D341Med (cell line): Measurements from ENCODE around the gene RECK.

ENCODE experiments used
- DNase-seq: peaks from one replicate; pipeline ENCODE4 v3.0.0; 2012; ENCODE audit warnings: low spot score

The RECK gene

GRCh38 chr9:36023260-36024048 is 13.3 kb upstream of the RECK start:
- peak; percentile 76 for DNase-seq

GRCh38 chr9:36025746-36026145 is 11.0 kb upstream of the RECK start:
- DNase-seq, result no peak

DNA sequence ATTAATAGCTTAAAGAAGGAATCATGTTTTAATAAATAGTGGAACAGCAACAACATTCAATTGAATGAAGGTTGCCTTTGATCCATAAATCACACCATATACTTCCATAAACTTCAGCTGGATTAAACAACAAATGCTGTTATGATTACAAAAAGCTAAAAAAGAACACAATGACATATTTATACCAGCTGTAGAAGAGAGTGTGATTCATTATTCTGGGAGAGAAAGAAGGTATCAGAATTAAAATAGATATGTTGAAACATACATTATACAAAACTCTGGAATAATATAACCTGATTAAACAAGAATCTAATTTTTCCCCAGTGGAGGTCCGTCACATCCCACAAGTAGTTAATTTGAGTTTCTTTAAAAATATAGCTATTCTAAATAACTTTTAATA is 7.5 kb upstream of the RECK start:
- no peak for DNase-seq

DNA sequence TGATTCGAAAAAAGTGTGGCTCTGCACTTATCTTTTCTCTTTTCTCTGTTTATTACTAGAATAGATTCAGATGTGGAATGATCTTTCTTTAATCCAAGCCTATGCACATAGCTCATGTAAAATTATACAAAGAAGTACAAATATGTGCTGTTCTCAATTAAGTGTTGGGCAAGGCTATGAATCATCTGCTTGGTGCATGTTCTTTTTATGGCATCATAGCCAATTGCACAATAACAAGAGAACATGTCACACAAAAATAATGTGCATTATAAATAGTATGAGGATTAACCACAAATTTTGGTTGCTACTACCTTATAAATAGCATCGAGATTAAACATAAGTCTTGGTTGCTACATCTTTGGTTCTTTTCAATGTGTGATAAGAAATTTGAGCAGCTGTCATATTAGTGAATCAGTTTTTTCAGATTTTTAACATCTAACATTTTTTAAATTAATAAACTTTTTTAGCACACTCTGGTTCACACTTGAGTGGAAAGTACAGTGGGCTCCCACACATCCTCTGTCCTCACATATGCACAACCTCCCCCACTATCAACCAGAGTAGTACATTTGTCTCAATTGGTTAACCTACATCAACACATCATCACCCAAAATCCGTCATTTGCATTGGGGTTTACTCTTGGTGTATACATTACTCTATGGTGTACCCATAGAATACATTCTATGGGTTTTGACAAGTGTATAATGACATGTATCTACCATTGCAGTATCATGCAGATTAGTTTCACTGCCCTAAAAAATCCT is 6.8 kb upstream of the RECK start:
- no peak for DNase-seq

DNA sequence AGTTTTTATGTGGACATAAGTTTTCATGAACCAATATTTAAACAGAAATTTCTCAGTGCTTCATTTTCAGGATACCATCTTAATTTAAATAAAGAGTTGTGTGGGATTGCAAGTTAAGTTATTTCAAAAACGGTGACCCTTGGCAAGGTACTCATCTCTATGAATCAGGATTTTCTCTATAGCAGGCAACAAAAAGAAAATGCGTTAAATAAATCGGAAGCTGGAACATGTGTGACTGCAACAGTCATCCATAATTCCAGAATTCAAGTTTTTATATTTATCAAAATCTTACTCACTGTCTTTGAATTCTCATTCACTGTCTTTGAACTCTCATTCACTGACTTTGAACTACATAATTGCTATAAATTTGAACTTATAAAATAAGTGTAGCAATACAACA is 5.8 kb upstream of the RECK start:
- DNase-seq, result no peak

GRCh38 chr9:36031774-36032555 is 4.7 kb upstream of the RECK start:
- DNase-seq, result no peak

GRCh38 chr9:36033788-36034187 is 2.9 kb upstream of the RECK start:
- DNase-seq, result no peak

GRCh38 chr9:36034234-36034633 is 2.5 kb upstream of the RECK start:
- DNase-seq, result no peak

- no peak for DNase-seq
Measured at GRCh38 chr9:36035006-36035405, 1.7 kb upstream of the RECK start.

- DNase-seq, result no peak
Measured at GRCh38 chr9:36036253-36036779, 397 bp upstream of the RECK start.

GRCh38 chr9:36037549-36038122 is 923 bp downstream of the RECK start:
- DNase-seq, result peak; percentile 36

- no peak for DNase-seq
Measured at GRCh38 chr9:36039121-36039520, 2.4 kb downstream of the RECK start.

GRCh38 chr9:36039696-36040095 is 3.0 kb downstream of the RECK start:
- no peak for DNase-seq

GRCh38 chr9:36040271-36040925 is 3.7 kb downstream of the RECK start:
- no peak for DNase-seq

GRCh38 chr9:36041506-36041905 is 4.8 kb downstream of the RECK start:
- DNase-seq, result no peak

- DNase-seq, result no peak
Measured at GRCh38 chr9:36045610-36046009, 8.9 kb downstream of the RECK start.

- no peak for DNase-seq
Measured at GRCh38 chr9:36046923-36047322, 10.2 kb downstream of the RECK start.

DNA sequence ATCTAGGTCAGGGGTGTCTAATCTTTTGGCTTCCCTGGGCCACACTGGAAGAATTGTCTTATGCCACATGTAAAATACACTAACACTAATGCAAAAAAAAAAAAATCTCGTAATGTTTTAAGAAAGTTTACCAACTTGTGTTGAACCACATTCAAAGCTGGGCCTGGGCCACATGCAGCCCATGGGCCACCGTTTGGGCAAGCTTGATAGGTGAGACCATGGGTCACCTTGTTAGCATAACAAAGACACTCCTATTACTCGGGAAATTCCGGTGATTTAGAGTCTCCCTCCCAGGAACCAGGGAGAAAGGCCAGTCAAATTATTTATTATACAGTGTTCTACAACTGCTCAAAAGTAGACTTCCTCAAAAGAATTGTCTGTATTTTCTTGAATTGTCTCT is 12.7 kb downstream of the RECK start:
- DNase-seq, result no peak

GRCh38 chr9:36050476-36050875 is 13.8 kb downstream of the RECK start:
- DNase-seq, result no peak

GRCh38 chr9:36051317-36051716 is 14.6 kb downstream of the RECK start:
- DNase-seq, result no peak

GRCh38 chr9:36053971-36054370 is 17.3 kb downstream of the RECK start:
- DNase-seq, result no peak

GRCh38 chr9:36056896-36057295 is 20.2 kb downstream of the RECK start:
- no peak for DNase-seq
